ENCODE measurements around the gene MORC1. TPM values are rescaled to one million over a fixed set of nuclear protein-coding genes. Genes with fewer than 3 reads are reported as not detected.
"Not testable (repeated sequence)": the region's sequence is repeated elsewhere in the genome, so short reads cannot be mapped to it uniquely, and the experiment has no call there.

MORC1 gene
- total RNA-seq, 2 experiments from 2014 or later = not detected

- no peaks in the 10 kb centered on the region for H3K4me1 Mint-ChIP-seq (ENCODE audit: low read depth)
- intact Hi-C loops (cut with micrococcal nuclease) = no loop called here
- H3K4me3 Mint-ChIP-seq = no peak overlapping the region
- no peak overlapping the region for H3K27ac Mint-ChIP-seq
- H3K27me3 Mint-ChIP-seq = peaks cover 7% of the 10 kb centered on the region
- ChIA-PET CTCF (no interaction called here), POLR2A (no interaction called here)
- H3K9me3 Mint-ChIP-seq = no peaks in the 10 kb centered on the region
- DNase-seq = no peak
- no peaks in the 10 kb centered on the region for H3K36me3 Mint-ChIP-seq
Measured at GRCh38 chr3:109093561-109093960, 24.4 kb downstream of the MORC1 start.

- Mint-ChIP-seq H3K4me1 (ENCODE audit: low read depth) (no peaks in the 10 kb centered on the region), H3K27ac (no peak overlapping the region), H3K4me3 (no peak overlapping the region), H3K36me3 (no peaks in the 10 kb centered on the region), H3K27me3 (peaks cover 9% of the 10 kb centered on the region), H3K9me3 (no peaks in the 10 kb centered on the region)
- ChIA-PET POLR2A (interaction anchor here (0.7 kb wide), 1 partner anchor 1831 kb away, joined by 3 read pairs; no protein-coding TSS in a partner anchor), CTCF (interaction anchor here (1.2 kb wide), 1 partner anchor 68 kb away, joined by 3 read pairs; no protein-coding TSS in a partner anchor)
- DNase-seq = no peak
- intact Hi-C loops (cut with micrococcal nuclease) = no loop called here
Measured at GRCh38 chr3:109091846-109092245, 26.1 kb downstream of the MORC1 start.

- no peak overlapping the region for H3K27ac Mint-ChIP-seq
- no peak overlapping the region for H3K4me3 Mint-ChIP-seq
- H3K4me1 Mint-ChIP-seq (ENCODE audit: low read depth) = no peaks in the 10 kb centered on the region
- intact Hi-C loops (cut with micrococcal nuclease) = no loop called here
- H3K27me3 Mint-ChIP-seq = peaks cover 9% of the 10 kb centered on the region
- H3K36me3 Mint-ChIP-seq = no peaks in the 10 kb centered on the region
- ChIA-PET POLR2A (no interaction called here), CTCF (no interaction called here)
- no peak for DNase-seq
- no peaks in the 10 kb centered on the region for H3K9me3 Mint-ChIP-seq
Measured at GRCh38 chr3:109089265-109089664, 28.7 kb downstream of the MORC1 start.

GRCh38 chr3:109081746-109082510 lies 36.0 kb downstream of the MORC1 start:
- POLR2A ChIA-PET = no interaction called here
- peaks cover 8% of the 10 kb centered on the region for H3K9me3 Mint-ChIP-seq
- DNase-seq = peak; percentile 43
- intact Hi-C loops (cut with micrococcal nuclease) = loop anchor here (1.0 to 5.0 kb wide), 3 partner anchors 59 to 590 kb away; no protein-coding TSS in a partner anchor
- H3K27ac Mint-ChIP-seq = no peak overlapping the region
- no peaks in the 10 kb centered on the region for H3K36me3 Mint-ChIP-seq
- peaks cover 5% of the 10 kb centered on the region for H3K4me1 Mint-ChIP-seq (ENCODE audit: low read depth)
- CTCF ChIA-PET = interaction anchor here (0.6 to 3.8 kb wide), 11 partner anchors 13 to 1847 kb away, joined by 3 to 51 read pairs (median 4); no protein-coding TSS in a partner anchor
- peaks cover 12% of the 10 kb centered on the region for H3K27me3 Mint-ChIP-seq
- no peak overlapping the region for H3K4me3 Mint-ChIP-seq

- H3K9me3 Mint-ChIP-seq; H3K36me3 Mint-ChIP-seq; DNase-seq; POLR2A ChIA-PET; H3K4me3 Mint-ChIP-seq; H3K4me1 Mint-ChIP-seq (ENCODE audit: low read depth); H3K27ac Mint-ChIP-seq: not testable (repeated sequence)
- intact Hi-C loops (cut with micrococcal nuclease) = loop anchor here (5.0 kb wide), 2 partner anchors 418 to 588 kb away; no protein-coding TSS in a partner anchor
- H3K27me3 Mint-ChIP-seq = peaks cover 19% of the 10 kb centered on the region
- CTCF ChIA-PET = interaction anchor here (0.8 to 3.8 kb wide), 2 partner anchors 9 to 56 kb away, joined by 4 to 51 read pairs; no protein-coding TSS in a partner anchor
Measured at GRCh38 chr3:109080090-109080489, 37.8 kb downstream of the MORC1 start.

- H3K36me3 Mint-ChIP-seq = no peaks in the 10 kb centered on the region
- POLR2A ChIA-PET = no interaction called here
- CTCF ChIA-PET = interaction anchor here (1.0 kb wide), 1 partner anchor 49 kb away, joined by 3 read pairs; no protein-coding TSS in a partner anchor
Measured at GRCh38 chr3:109073116-109073515, 44.8 kb downstream of the MORC1 start.

DNA sequence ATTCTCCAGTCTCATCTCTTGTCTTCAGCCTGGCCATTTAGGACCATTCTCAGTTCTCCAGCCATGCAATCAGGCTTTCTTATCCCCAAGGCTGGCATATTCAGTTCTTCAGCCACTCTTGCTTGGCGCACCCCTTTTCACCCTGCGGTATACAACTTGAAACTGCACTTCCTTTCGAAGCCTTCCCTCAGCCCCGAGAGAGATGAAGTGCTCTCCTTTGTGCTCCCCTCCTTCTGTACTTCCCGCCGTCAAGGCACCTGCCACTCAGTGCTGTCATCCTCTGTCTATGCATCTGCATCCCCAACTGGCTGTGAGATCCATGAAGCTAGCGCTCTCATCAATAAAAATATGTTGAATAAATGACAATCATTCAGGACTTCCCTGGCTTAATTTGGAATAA lies 45.7 kb downstream of the MORC1 start:
- ChIA-PET CTCF (interaction anchor here (1.3 to 2.7 kb wide), 2 partner anchors 8 to 48 kb away, joined by 4 to 11 read pairs; no protein-coding TSS in a partner anchor), POLR2A (no interaction called here)
- DNase-seq = no peak
- H3K27me3 Mint-ChIP-seq = peaks cover 27% of the 10 kb centered on the region
- H3K4me3 Mint-ChIP-seq = no peak overlapping the region
- no peaks in the 10 kb centered on the region for H3K9me3 Mint-ChIP-seq
- peaks cover 5% of the 10 kb centered on the region for H3K4me1 Mint-ChIP-seq (ENCODE audit: low read depth)
- H3K27ac Mint-ChIP-seq = no peak overlapping the region
- intact Hi-C loops (cut with micrococcal nuclease) = no loop called here
- H3K36me3 Mint-ChIP-seq = no peaks in the 10 kb centered on the region

More at GRCh38 chr3:109073116-109073515, 44.8 kb downstream of the MORC1 start:
- intact Hi-C loops (cut with micrococcal nuclease) = no loop called here
- Mint-ChIP-seq H3K9me3 (no peaks in the 10 kb centered on the region), H3K4me3 (no peak overlapping the region), H3K27ac (no peak overlapping the region), H3K4me1 (ENCODE audit: low read depth) (peaks cover 5% of the 10 kb centered on the region), H3K27me3 (peaks cover 25% of the 10 kb centered on the region)
- no peak for DNase-seq

- Mint-ChIP-seq H3K27me3 (peaks cover 27% of the 10 kb centered on the region), H3K4me3 (no peak overlapping the region), H3K27ac (no peak overlapping the region), H3K9me3 (no peaks in the 10 kb centered on the region), H3K36me3 (no peaks in the 10 kb centered on the region), H3K4me1 (ENCODE audit: low read depth) (peaks cover 5% of the 10 kb centered on the region)
- no peak for DNase-seq
- POLR2A ChIA-PET = no interaction called here
- CTCF ChIA-PET = interaction anchor here (0.7 to 2.7 kb wide), 5 partner anchors 9 to 416 kb away, joined by 3 to 11 read pairs (median 4); no protein-coding TSS in a partner anchor
- intact Hi-C loops (cut with micrococcal nuclease) = no loop called here
Measured at GRCh38 chr3:109071350-109072142, 46.4 kb downstream of the MORC1 start.

- intact Hi-C loops (cut with micrococcal nuclease) = no loop called here
- Mint-ChIP-seq H3K27ac (no peak overlapping the region), H3K36me3 (no peaks in the 10 kb centered on the region), H3K9me3 (no peaks in the 10 kb centered on the region), H3K27me3 (peaks cover 22% of the 10 kb centered on the region), H3K4me1 (ENCODE audit: low read depth) (peaks cover 5% of the 10 kb centered on the region), H3K4me3 (no peak overlapping the region)
- POLR2A ChIA-PET = no interaction called here
- CTCF ChIA-PET = interaction anchor here (2.7 kb wide), 1 partner anchor 46 kb away, joined by 11 read pairs; no protein-coding TSS in a partner anchor
- no peak for DNase-seq
Measured at GRCh38 chr3:109070211-109070610, 47.7 kb downstream of the MORC1 start.

DNA sequence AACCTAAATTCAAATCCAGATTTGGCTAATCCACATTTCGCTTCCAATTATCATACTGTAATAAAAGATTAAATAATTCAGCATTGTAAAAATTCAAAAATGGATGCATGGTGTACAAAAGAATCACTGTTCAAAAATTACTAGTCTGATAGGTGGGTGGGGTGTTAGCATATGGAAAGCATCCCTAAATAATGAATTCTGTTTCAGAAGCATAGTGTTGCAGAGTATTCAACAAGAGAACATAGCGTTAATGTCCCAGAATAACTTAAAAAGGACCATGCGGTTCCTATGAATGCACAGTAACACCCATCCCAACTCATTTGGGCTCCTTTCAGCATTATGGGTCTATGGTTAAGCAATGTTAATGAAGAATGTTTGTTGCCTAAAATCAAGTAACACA lies 51.1 kb downstream of the MORC1 start:
- no peak for DNase-seq
- ChIA-PET CTCF (no interaction called here), POLR2A (no interaction called here)
- Mint-ChIP-seq H3K4me3 (no peak overlapping the region), H3K27me3 (peaks cover 14% of the 10 kb centered on the region), H3K27ac (no peak overlapping the region), H3K9me3 (no peaks in the 10 kb centered on the region), H3K36me3 (no peaks in the 10 kb centered on the region), H3K4me1 (ENCODE audit: low read depth) (no peaks in the 10 kb centered on the region)
- intact Hi-C loops (cut with micrococcal nuclease) = no loop called here

DNA sequence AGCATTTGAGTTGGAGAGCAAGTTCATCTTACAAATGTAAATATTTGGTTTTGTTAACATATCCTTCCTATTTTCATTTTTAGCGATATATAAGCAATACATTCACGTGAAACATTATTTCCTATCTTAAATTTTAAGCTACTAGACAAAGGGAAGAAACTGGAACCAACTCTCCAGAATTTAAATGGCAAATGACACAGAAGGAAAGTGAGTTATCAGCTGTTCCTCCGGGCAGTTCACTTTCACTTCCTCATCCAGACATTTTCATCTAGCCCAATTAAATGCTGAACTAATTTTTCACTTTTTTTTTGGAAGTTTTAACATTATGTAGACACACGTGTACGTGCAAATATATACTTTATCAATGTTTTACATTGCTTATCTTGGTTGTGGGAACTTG lies 58.7 kb downstream of the MORC1 start:
- Mint-ChIP-seq H3K9me3 (no peaks in the 10 kb centered on the region), H3K36me3 (no peaks in the 10 kb centered on the region), H3K4me1 (ENCODE audit: low read depth) (peaks cover 2% of the 10 kb centered on the region), H3K4me3 (no peak overlapping the region), H3K27ac (no peak overlapping the region), H3K27me3 (peaks cover 20% of the 10 kb centered on the region)
- DNase-seq = no peak
- POLR2A ChIA-PET = no interaction called here
- intact Hi-C loops (cut with micrococcal nuclease) = no loop called here
- CTCF ChIA-PET = interaction anchor here (0.5 kb wide), 1 partner anchor 582 kb away, joined by 3 read pairs; no protein-coding TSS in a partner anchor

DNA sequence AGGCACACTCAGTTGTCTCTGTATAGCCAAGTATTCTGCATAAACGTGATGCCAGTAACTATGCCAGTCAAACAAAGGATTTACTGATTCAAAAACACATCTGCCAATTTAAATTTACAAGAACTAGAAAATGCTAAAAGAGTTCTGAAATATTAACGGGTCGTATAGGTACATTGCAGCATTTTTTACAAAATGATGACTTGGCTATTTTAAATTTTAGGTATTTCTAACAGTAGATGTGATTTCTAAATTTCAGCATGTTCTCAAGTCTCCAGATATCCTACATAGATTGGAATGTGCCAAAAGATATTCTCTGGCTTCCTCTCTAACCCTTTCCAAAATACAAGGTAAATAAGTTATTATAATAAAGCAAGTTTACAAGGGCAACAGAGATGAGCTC lies 60.3 kb downstream of the MORC1 start:
- ChIA-PET CTCF (no interaction called here), POLR2A (no interaction called here)
- intact Hi-C loops (cut with micrococcal nuclease) = no loop called here
- DNase-seq = no peak
- H3K27me3 Mint-ChIP-seq = peaks cover 22% of the 10 kb centered on the region
- H3K9me3 Mint-ChIP-seq = peaks cover 2% of the 10 kb centered on the region
- peaks cover 2% of the 10 kb centered on the region for H3K4me1 Mint-ChIP-seq (ENCODE audit: low read depth)
- no peak overlapping the region for H3K4me3 Mint-ChIP-seq
- H3K27ac Mint-ChIP-seq = no peak overlapping the region
- H3K36me3 Mint-ChIP-seq = no peaks in the 10 kb centered on the region

All from activated CD4-positive, alpha-beta memory T cell treated with anti-CD3 and anti-CD28 coated beads for 36 hours (primary cell).